Esophagus squamous epithelium (tissue), 5 donors: ENCODE results near the gene COL27A1. TPM values are rescaled to one million over a fixed set of nuclear protein-coding genes. Genes with fewer than 3 reads are reported as not detected.

Experiments
- DNase-seq: peaks from one replicate; lab custom pipeline; 2025; lab: John Stamatoyannopoulos, UW
- H3K27ac ChIP-seq, 4 donors: fragments of 200-600 bp; sonication (generic); one replicate each; pipeline ENCODE4 v1.5.1; 2016 to 2019; ENCODE audit warnings: mild to moderate bottlenecking in 1 of 4
- H3K27me3 ChIP-seq, 4 donors: fragments of 200-600 bp; sonication (generic); 1 replicate in 3 of 4; 2 replicates in 1 of 4; pipeline versions ENCODE4 v1.5.1 to v1.6.0; 2017 to 2021; ENCODE audit warnings: antibody characterized with exemption in 1 of 4
- H3K36me3 ChIP-seq, 3 donors: fragments of 200-600 bp; sonication (generic); one replicate each; pipeline ENCODE4 v1.5.1; 2016 to 2019
- H3K4me1 ChIP-seq, 3 donors: fragments of 200-600 bp; sonication (generic); one replicate each; pipeline ENCODE4 v1.5.1; 2017 to 2019
- H3K4me3 ChIP-seq, 4 donors: fragments of 200-600 bp; sonication (generic); 1 replicate in 3 of 4; 2 replicates in 1 of 4; pipeline ENCODE4 v1.5.1; 2016 to 2019; ENCODE audit warnings: mild to moderate bottlenecking in 2 of 4, moderate library complexity in 1 of 4
- H3K9me3 ChIP-seq, 3 donors: fragments of 200-600 bp; sonication (generic); one replicate each; pipeline ENCODE4 v1.5.1; 2016 to 2019
- POLR2A ChIP-seq, 4 donors: fragments of 450-650 bp; IDR thresholded peaks; one replicate each; pipeline ENCODE4 v1.6.1; 2017; ENCODE audit warnings: antibody characterized with exemption in 4 of 4, mild to moderate bottlenecking in 4 of 4, moderate library complexity in 3 of 4
- WGBS, 2 donors: methylation state at CpG; one replicate each; pipeline ENCODE4 v1.1.5; 2018; 5-methylcytosine and 5-hydroxymethylcytosine counted together
- intact Hi-C: fragments of 100-400 bp; cut with DNase I; formaldehyde crosslinking; loops from one replicate; pipeline ENCODE4 v1.15.0; 2022
- total RNA-seq, 4 donors: library from RNA; depleted of rRNA; stranded (reverse); fragments of >200 nt; gene quantifications; one replicate each; pipeline ENCODE4 v1.1.0, GENCODE V29; 2016
- TF ChIP-seq, protein P1 (sequence below), 6 experiments: fragments of 450-650 bp in 4 of 6; fragments of 200-600 bp in 2 of 6; sonication (generic) in 2 of 6; IDR thresholded peaks; one replicate each; pipeline ENCODE4 v1.5.1; 2016 to 2019; ENCODE audit warnings: antibody characterized with exemption in 6 of 6, mild to moderate bottlenecking in 4 of 6, moderate library complexity in 4 of 6
- donor health status: DM: yes; HTN: yes; CAD: no.

Gene COL27A1
- total RNA-seq, 4 donors from 2014 or later: 7.5 to 34.0 (median 12.0) TPM

DNA sequence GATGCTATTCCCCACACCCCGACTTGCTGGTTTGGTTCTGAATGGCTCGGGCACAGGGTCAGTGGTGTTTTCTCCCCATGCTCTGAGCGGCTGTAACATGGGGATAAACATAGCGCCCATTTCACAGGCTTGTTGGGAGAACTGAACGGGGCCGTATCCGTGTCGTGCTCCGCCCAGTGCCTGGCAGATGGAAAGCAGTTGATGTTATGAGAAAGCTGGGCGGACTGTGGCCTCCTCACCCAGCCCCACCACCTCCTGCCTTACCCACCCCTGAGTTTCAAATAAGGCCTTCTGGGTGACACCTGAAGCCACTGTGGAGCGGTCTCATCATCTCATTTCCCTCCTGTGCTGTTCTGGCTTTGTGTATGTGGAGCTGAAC lies 188.8 kb downstream of the COL27A1 start:
- DNase-seq: no peak
- no peak for TF ChIP-seq POLR2A (IDR thresholded peaks at IDR 0.05)
- TF ChIP-seq, protein P1, sequence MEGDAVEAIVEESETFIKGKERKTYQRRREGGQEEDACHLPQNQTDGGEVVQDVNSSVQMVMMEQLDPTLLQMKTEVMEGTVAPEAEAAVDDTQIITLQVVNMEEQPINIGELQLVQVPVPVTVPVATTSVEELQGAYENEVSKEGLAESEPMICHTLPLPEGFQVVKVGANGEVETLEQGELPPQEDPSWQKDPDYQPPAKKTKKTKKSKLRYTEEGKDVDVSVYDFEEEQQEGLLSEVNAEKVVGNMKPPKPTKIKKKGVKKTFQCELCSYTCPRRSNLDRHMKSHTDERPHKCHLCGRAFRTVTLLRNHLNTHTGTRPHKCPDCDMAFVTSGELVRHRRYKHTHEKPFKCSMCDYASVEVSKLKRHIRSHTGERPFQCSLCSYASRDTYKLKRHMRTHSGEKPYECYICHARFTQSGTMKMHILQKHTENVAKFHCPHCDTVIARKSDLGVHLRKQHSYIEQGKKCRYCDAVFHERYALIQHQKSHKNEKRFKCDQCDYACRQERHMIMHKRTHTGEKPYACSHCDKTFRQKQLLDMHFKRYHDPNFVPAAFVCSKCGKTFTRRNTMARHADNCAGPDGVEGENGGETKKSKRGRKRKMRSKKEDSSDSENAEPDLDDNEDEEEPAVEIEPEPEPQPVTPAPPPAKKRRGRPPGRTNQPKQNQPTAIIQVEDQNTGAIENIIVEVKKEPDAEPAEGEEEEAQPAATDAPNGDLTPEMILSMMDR (IDR thresholded peaks at IDR 0.05): no peak
- intact Hi-C loops: no loop called here
- Histone ChIP-seq H3K27ac (no peak overlapping the region), H3K9me3 (no peaks in the 10 kb centered on the region), H3K4me3 (no peak overlapping the region), H3K36me3 (peaks cover 53 to 100% (median 70%) of the 10 kb centered on the region in 3 donors), H3K27me3 (no peaks in the 10 kb centered on the region), H3K4me1 (peaks cover 2 to 16% (median 7%) of the 10 kb centered on the region in 3 donors)
- 95 to 96% methylated on average over 8 to 11 of the region's 11 CpGs for WGBS, 2 donors

DNA sequence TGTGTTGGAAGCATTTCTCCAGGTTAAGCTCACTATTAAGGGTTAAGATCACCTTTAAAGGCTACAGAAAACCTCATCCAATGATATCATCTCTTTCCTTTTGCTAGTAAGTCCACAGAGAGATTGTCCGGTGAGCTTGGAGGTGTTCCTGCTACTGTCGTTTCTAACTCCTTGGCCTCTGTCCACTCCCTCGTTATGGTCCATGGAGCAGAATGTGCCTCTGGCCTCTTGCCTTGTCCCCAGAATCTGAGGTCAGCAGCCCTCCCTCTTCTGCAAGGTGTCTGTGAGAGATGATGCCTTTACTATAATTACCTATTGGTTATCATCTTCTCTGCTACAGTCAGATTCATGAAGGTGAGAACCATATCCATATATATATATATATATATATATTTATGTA lies 189.4 kb downstream of the COL27A1 start:
- DNase-seq: no peak
- no peaks in the 10 kb centered on the region for H3K9me3 ChIP-seq
- peaks cover 7 to 21% (median 12%) of the 10 kb centered on the region in 3 donors for H3K4me1 ChIP-seq
- intact Hi-C loops: no loop called here
- H3K4me3 ChIP-seq: no peak overlapping the region
- peaks cover 48 to 100% (median 65%) of the 10 kb centered on the region in 3 donors for H3K36me3 ChIP-seq
- no peak for TF ChIP-seq POLR2A (IDR thresholded peaks at IDR 0.05)
- TF ChIP-seq, protein P1 (IDR thresholded peaks at IDR 0.05): no peak
- H3K27me3 ChIP-seq: no peaks in the 10 kb centered on the region
- H3K27ac ChIP-seq: no peak overlapping the region
- 34 to 50% methylated on average over 3 of the region's 3 CpGs for WGBS, 2 donors

DNA sequence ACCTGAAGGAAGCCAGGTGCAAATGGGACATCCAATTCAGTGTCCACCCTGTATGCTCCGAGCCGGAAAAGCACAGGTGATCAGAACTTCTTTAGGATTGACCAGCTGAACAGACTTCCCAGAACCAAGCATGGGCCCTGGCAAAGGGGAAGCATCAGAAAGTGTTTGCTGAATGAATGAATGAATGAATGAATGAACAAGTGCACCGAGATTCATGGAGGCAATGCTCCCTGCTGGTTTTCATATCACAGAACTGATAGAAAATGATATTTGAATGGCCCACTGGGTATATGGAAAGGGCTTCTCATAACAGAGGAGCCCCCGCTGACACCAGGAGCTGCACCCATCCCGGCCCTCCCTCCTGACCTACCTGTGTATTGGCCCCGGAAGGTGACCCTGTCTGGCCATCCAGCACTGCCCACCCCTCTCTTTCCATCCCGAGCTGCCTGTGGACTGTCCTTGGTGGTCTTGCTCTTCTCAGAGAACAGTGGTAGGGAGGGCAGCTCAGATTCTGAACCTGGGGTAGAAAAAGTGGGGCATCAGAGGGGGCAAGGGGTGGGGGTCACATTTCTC lies 190.2 kb downstream of the COL27A1 start:
- WGBS, 2 donors: 84 to 94% methylated on average over 6 to 7 of the region's 7 CpGs
- no peaks in the 10 kb centered on the region for H3K9me3 ChIP-seq
- no peak overlapping the region for H3K27ac ChIP-seq
- DNase-seq: no peak
- no peaks in the 10 kb centered on the region for H3K27me3 ChIP-seq
- H3K36me3 ChIP-seq: peaks cover 48 to 100% (median 58%) of the 10 kb centered on the region in 3 donors
- H3K4me1 ChIP-seq: peaks cover 8 to 26% (median 13%) of the 10 kb centered on the region in 3 donors
- TF ChIP-seq, protein P1 (IDR thresholded peaks at IDR 0.05): no peak
- no peak for TF ChIP-seq POLR2A (IDR thresholded peaks at IDR 0.05)
- intact Hi-C loops: no loop called here
- no peak overlapping the region for H3K4me3 ChIP-seq

- WGBS, 2 donors: 84 to 97% methylated on average over 5 to 6 of the region's 11 CpGs
- Histone ChIP-seq H3K9me3 (no peaks in the 10 kb centered on the region), H3K4me3 (no peak overlapping the region), H3K27me3 (no peaks in the 10 kb centered on the region), H3K4me1 (peaks cover 8 to 26% (median 13%) of the 10 kb centered on the region in 3 donors), H3K36me3 (peaks cover 43 to 100% (median 56%) of the 10 kb centered on the region in 3 donors), H3K27ac (no peak overlapping the region)
- intact Hi-C loops: no loop called here
- no peak for DNase-seq
- TF ChIP-seq POLR2A (IDR thresholded peaks at IDR 0.05): no peak
- TF ChIP-seq, protein P1 (IDR thresholded peaks at IDR 0.05): no peak
Measured at GRCh38 chr9:114346146-114346545, 190.8 kb downstream of the COL27A1 start.

- Histone ChIP-seq H3K9me3 (no peaks in the 10 kb centered on the region), H3K4me3 (no peak overlapping the region), H3K36me3 (peaks cover 37 to 91% (median 46%) of the 10 kb centered on the region in 3 donors), H3K4me1 (peaks cover 8 to 32% (median 13%) of the 10 kb centered on the region in 3 donors), H3K27ac (no peak overlapping the region), H3K27me3 (no peaks in the 10 kb centered on the region)
- 89 to 94% methylated on average over 10 to 12 of the region's 15 CpGs for WGBS, 2 donors
- no peak for TF ChIP-seq POLR2A (IDR thresholded peaks at IDR 0.05)
- TF ChIP-seq, protein P1 (IDR thresholded peaks at IDR 0.05): no peak
- intact Hi-C loops: no loop called here
- DNase-seq: no peak
Measured at GRCh38 chr9:114347675-114348074, 192.3 kb downstream of the COL27A1 start.
